GM12801 (cell line): ENCODE data around the gene ST6GALNAC5.

Source experiments
- TF ChIP-seq, protein P1 (sequence below): IDR thresholded peaks from one replicate; pipeline ENCODE4 v1.5.1; 2011; ENCODE audit warnings: control low read depth; ENCODE audit not compliant: insufficient read length; ENCODE audit errors: extremely low read depth

The ST6GALNAC5 gene

DNA sequence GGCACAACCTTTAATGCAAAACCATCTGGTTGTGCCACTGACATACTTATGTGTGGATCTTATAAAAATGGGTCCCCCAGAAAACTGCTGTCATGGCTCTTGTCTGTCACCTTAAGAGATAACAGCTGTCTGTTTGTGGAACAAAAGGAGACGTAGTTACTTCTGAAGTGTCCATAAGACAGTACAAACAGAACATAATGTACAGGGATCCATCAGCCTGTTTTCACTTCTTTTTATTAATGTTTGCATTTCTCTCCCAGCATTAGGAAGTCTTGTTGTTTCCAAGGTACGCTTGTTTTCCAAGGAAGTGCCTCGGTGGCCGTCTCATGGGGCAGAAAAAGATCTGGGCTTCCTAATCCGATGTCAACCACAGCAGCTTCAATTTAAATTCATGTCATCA lies 11.2 kb upstream of the ST6GALNAC5 start:
- TF ChIP-seq, protein P1, sequence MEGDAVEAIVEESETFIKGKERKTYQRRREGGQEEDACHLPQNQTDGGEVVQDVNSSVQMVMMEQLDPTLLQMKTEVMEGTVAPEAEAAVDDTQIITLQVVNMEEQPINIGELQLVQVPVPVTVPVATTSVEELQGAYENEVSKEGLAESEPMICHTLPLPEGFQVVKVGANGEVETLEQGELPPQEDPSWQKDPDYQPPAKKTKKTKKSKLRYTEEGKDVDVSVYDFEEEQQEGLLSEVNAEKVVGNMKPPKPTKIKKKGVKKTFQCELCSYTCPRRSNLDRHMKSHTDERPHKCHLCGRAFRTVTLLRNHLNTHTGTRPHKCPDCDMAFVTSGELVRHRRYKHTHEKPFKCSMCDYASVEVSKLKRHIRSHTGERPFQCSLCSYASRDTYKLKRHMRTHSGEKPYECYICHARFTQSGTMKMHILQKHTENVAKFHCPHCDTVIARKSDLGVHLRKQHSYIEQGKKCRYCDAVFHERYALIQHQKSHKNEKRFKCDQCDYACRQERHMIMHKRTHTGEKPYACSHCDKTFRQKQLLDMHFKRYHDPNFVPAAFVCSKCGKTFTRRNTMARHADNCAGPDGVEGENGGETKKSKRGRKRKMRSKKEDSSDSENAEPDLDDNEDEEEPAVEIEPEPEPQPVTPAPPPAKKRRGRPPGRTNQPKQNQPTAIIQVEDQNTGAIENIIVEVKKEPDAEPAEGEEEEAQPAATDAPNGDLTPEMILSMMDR = no peak

DNA sequence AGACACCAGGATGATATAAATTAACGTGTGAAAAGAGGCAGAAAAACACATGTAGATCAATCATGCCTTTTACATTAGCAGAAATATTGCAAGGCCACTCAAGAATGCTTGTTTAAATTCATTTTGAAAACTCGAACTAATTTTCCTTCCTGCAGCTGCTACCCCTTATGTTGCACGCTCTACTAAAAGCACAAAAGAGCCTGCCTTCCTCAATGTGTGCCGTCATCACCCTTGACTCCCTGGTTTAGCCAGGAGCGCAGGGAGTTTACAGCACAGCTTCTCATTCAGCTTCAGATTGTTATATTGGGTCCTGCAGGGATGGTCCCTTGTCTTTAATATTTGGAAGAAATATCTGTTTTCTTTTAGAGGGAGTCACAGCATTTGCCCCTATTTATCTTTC lies 10.1 kb upstream of the ST6GALNAC5 start:
- TF ChIP-seq, protein P1 = no peak

DNA sequence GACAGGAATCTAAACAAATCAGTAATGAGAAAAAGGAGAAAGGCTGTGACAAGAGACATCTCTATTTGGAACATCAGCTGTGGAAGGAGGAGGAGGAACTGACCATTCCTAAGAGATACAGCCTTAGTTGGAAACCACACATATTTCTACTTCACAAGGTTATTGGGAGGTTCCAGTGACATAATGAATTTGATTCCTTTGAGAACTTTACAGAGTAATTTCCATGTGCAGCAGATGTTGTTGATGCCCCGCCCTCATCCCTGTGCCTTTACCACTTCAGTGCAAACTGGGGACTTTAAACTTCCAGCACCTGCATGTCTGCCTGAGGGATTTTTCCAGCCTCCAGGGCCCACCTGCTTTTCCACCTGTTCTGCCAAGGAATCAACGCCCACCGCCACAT lies 9.3 kb upstream of the ST6GALNAC5 start:
- TF ChIP-seq, protein P1 = no peak

DNA sequence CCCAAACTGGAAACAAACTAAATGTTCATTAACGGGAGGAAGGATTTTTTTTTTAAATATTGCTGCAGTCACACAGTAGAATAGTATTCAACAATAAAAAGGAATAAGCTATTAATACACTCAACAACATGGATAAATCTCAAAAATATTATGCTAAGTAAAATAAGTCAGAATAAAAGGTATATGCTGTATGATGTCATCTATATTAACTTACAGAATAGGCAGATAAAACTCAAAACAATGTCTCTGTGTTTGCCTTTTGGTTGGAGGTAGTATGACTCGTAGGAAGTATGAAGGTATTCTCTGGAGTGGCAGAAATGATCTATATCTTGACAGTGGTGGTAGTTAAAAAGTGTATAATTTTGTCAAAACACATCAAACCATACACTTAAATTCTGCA lies 6.1 kb upstream of the ST6GALNAC5 start:
- TF ChIP-seq, protein P1 = no peak

DNA sequence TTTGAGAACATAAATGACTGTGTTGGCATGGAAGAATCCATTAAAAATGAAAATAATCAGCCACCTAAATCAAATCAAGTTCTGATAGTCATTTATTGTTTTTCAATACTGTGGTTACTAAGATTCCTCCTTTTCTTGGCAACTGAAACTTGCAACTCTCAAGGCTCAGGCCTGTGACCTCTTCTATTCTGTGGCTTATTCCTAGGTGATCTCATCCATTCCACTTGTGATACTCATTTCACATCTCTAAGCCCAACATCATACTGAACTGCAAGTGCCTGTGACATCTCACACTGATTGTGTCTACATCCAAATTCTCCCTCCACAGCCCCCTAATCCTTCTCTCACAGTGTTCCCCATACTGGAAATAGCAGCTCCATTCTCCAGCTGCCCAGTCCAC lies 4.8 kb upstream of the ST6GALNAC5 start:
- TF ChIP-seq, protein P1 = no peak

DNA sequence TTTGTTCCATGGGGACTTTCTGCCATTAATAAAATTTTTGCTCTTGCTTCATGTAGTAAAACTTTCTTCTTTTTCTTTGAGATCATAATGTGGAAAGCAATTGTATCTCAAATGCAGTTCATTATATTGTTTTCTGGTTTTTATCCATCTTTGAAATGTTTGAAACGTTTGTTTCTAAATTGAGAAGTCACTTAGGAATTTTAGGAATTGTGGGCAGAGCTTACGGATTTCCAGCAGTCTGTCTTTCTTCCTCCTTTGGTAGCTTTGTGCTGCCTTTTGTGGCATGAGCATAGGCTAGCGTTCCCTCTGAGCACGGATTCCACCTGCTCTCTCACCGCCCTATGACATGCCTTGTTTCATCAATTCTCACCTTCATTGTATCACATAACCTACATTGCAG lies 2.9 kb upstream of the ST6GALNAC5 start:
- TF ChIP-seq, protein P1 = no peak

DNA sequence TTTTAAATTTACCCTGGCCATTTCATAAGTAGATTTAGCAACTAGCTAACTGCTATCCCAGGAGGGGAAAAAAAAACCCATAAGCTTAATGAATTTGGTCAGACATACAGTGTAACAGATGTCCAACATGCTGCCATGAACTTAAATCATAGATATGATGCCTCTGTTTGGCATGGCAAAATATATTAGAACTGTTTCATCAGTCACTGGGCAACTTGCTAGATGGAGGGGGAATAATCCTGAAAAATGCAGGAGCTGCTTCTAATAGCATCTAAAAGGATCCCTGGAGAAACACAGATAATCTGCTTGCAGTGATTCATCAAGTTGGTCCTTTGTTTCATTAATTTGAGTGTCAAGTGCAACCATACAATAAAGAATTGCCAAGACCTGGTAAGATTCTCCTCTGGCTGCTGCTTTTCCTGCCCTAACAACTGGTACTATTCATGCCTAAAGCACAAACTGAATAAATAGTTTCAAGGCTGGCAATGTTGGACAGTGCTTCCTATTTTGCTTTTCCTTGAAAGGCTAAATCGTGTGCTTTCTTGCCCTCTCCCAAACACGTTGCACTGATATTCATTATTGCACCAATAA lies 1.5 kb upstream of the ST6GALNAC5 start:
- TF ChIP-seq, protein P1 = no peak
